HepG2 (cell line): ENCODE data around the gene ANKRD31.

ENCODE experiments used
- CTCF ChIP-seq: sonication (generic); formaldehyde crosslinking; IDR thresholded peaks from 2 replicates; pipeline ENCODE4 v1.5.0; 2020; ENCODE audit warnings: mild to moderate bottlenecking, missing genetic modification reagents, moderate library complexity
- GTF2F1 ChIP-seq: fragments of 150-350 bp; IDR thresholded peaks from 2 replicates; pipeline ENCODE4 v1.6.1; 2014; ENCODE audit warnings: low read length
- MAX ChIP-seq: IDR thresholded peaks from 2 replicates; pipeline ENCODE4 v1.6.1; 2012; ENCODE audit warnings: inconsistent platforms
- MYNN ChIP-seq: sonication (generic); formaldehyde crosslinking; IDR thresholded peaks from 2 replicates; pipeline ENCODE4 v1.4.0; 2020; ENCODE audit warnings: mild to moderate bottlenecking, low read depth, missing genetic modification reagents
- SP1 ChIP-seq, 2 experiments: fragments of 450-650 bp in 1 of 2; sonication (generic) in 1 of 2; formaldehyde crosslinking in 1 of 2; IDR thresholded peaks; 2 replicates each; pipeline versions ENCODE4 v1.4.0 to v1.6.1; 2016 to 2020; ENCODE audit warnings: missing genetic modification reagents in 1 of 2
- ZNF12 ChIP-seq: sonication (generic); formaldehyde crosslinking; IDR thresholded peaks from 2 replicates; pipeline ENCODE4 v1.5.0; 2020; ENCODE audit warnings: missing genetic modification reagents

GRCh38 chr5:75168026-75168735, 68.5 kb downstream of the ANKRD31 start:
- TF ChIP-seq SP1 (IDR thresholded peaks at IDR 0.05) (no peak), SP1 (CRISPR knock-in tag; IDR thresholded peaks at IDR 0.05) (no peak), CTCF (CRISPR knock-in tag) (no peak), ZNF12 (CRISPR knock-in tag) (no peak), MAX (no peak), GTF2F1 (no peak), MYNN (no peak)
